ENCODE results near the gene DAPK2. TPM values are rescaled to one million over a fixed set of nuclear protein-coding genes. Genes with fewer than 3 reads are reported as not detected.
"Not testable (repeated sequence)": the region's sequence is repeated elsewhere in the genome, so short reads cannot be mapped to it uniquely, and the experiment has no call there.

DAPK2 gene
- total RNA-seq, 1 donor from 2014 or later, result 2.4 TPM

DNA sequence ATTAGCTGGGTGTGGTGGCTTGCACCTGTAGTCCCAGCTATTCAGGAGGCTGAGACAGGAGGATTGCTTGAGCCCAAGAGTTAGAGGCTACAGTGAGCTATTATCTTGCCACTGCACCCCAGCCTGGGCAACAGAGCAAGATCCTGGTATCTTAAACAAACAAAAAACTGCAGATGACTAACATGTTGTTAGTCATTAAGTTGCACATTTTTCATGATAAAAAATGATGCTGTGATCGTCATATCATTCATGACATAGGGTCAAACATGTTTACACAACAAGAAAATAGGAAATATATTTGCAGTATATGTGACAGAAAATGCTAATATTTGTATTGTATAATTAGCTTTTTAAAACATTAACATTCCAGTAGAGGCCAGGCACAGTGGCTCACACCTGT, 20.2 kb upstream of the DAPK2 start:
- Histone ChIP-seq H3K4me1 (no peaks in the 10 kb centered on the region), H3K27ac (no peak overlapping the region), H3K27me3 (no peaks in the 10 kb centered on the region), H3K9me3 (no peaks in the 10 kb centered on the region), H3K36me3 (no peaks in the 10 kb centered on the region), H3K4me3 (no peak overlapping the region)
- TF ChIP-seq, protein P1, sequence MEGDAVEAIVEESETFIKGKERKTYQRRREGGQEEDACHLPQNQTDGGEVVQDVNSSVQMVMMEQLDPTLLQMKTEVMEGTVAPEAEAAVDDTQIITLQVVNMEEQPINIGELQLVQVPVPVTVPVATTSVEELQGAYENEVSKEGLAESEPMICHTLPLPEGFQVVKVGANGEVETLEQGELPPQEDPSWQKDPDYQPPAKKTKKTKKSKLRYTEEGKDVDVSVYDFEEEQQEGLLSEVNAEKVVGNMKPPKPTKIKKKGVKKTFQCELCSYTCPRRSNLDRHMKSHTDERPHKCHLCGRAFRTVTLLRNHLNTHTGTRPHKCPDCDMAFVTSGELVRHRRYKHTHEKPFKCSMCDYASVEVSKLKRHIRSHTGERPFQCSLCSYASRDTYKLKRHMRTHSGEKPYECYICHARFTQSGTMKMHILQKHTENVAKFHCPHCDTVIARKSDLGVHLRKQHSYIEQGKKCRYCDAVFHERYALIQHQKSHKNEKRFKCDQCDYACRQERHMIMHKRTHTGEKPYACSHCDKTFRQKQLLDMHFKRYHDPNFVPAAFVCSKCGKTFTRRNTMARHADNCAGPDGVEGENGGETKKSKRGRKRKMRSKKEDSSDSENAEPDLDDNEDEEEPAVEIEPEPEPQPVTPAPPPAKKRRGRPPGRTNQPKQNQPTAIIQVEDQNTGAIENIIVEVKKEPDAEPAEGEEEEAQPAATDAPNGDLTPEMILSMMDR (IDR thresholded peaks at IDR 0.05), result no peak
- no peak for DNase-seq (ENCODE audit: low spot score in 2 of 2)
- intact Hi-C loops (cut with DNase I), result loop anchor here (5.0 to 10.0 kb wide), 2 partner anchors 454 to 602 kb away; no protein-coding TSS in a partner anchor

DNA sequence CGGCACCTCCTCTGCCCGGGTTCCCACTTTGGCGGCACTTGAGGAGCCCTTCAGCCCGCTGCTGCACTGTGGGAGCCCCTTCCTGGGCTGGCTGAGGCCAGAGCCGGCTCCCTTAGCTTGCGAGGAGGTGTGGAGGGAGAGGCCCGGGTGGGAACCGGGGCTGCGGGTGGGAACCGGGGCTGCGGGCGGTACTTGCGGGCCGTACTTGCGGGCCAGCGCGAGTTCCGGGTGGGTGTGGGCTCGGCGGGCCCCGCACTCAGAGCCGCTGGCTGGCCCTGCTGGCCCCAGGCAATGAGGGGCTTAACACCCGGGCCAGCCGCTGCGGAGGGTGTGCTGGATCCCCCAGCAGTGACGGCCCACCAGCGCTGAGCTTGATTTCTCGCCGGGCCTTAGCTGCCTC, 14.4 kb upstream of the DAPK2 start:
- no peaks in the 10 kb centered on the region for H3K9me3 ChIP-seq
- no peaks in the 10 kb centered on the region for H3K27me3 ChIP-seq
- H3K36me3 ChIP-seq, result no peaks in the 10 kb centered on the region
- TF ChIP-seq, protein P1 (IDR thresholded peaks at IDR 0.05), result no peak
- H3K4me1 ChIP-seq, result no peaks in the 10 kb centered on the region
- H3K27ac ChIP-seq, result no peak overlapping the region
- H3K4me3 ChIP-seq, result no peak overlapping the region
- DNase-seq (ENCODE audit: low spot score in 2 of 2), result no peak
- intact Hi-C loops (cut with DNase I), result loop anchor here (10.0 kb wide), 1 partner anchor 596 kb away; no protein-coding TSS in a partner anchor

DNA sequence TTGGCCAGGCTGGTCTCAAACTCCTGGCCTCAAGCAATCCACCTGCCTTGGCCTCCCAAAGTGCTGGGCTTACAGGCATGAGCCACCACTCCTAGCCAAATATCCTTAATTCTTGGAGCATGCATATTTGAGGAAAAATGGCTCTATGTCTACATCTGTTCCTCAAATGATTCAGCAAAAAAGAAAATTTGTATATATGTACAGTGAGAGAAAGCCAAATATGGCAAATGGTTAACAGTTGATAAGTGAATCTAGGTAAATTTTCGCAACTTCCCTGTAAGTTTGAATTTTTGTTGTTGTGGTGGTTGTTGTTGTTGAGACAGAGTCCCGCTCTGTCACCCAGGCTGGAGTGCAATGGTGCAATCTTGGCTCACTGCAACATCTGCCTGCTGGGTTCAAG, 12.8 kb upstream of the DAPK2 start:
- H3K36me3 ChIP-seq; H3K27ac ChIP-seq; H3K4me3 ChIP-seq; H3K4me1 ChIP-seq; intact Hi-C loops (cut with DNase I); DNase-seq (ENCODE audit: low spot score in 2 of 2); H3K9me3 ChIP-seq; H3K27me3 ChIP-seq: not testable (repeated sequence)

DNA sequence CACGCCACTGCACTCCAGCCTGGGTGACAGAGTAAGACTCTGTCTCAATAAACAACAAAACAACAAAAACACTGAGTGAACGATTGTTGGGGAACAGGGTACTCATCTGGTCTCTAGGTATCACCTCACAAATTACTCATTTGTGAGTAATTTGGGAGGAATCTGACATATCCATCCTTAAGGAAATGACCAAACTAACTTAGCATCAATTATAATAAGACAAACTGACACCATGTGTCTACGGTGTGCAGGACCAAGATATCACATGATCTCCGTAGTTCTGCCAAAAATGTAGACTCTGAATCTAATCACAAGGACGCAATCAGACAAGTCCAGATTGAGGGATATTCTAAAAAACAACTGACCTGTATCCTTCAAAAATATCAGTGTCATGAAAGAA, 12.0 kb upstream of the DAPK2 start:
- TF ChIP-seq, protein P1 (IDR thresholded peaks at IDR 0.05), result no peak
- Histone ChIP-seq H3K4me3 (no peak overlapping the region), H3K9me3 (no peaks in the 10 kb centered on the region), H3K27me3 (no peaks in the 10 kb centered on the region), H3K4me1 (no peaks in the 10 kb centered on the region), H3K27ac (no peak overlapping the region), H3K36me3 (no peaks in the 10 kb centered on the region)
- intact Hi-C loops (cut with DNase I), result no loop called here
- DNase-seq (ENCODE audit: low spot score in 2 of 2), result no peak

DNA sequence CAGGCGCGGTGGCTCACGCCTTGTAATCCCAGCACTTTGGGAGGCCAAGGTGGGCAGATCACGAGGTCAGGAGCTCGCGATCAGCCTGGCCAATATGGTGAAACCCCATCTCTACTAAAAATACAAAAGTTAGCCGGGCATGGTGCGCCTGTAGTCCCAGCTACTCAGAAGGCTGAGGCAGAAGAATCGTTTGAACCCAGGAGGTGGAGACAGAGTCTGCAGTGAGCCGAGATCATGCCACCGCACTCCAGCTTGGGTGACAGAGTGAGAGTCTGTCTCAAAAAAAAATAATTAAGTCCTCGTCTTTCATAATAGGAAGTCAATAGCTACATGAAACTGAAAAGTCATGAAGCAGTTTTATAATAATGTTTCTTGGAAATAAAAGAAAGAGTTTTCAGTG, 7.4 kb upstream of the DAPK2 start:
- intact Hi-C loops (cut with DNase I), result not testable (repeated sequence)

DNA sequence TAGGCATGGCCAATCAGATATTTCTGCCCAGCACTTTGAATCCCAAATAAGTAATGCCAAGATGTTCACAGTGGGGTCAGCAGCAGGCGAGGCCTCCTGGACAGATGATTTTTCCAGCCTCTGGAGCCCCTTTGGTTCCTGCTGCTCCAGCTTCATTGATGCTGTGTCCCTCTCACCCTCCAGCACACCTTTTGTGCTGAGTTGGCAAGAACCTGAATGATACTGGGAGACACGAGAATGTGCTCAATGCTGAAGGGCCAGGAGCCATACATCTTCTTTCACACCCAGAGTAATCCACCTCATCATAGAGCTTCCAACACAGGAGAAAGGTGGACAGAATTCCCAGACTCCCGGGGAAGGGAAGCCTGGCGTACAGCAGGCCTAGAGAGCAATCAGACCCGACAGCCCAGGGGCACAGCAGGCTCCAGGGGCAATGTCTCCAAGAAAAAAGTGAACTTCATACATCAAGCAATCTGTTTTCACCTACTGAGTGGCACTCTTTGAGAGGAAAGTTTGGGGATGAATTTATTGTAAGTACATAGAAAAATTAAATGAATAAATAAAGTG, 6.7 kb upstream of the DAPK2 start:
- DNase-seq (ENCODE audit: low spot score in 2 of 2), result no peak
- H3K27ac ChIP-seq, result no peak overlapping the region
- H3K9me3 ChIP-seq, result no peaks in the 10 kb centered on the region
- no peaks in the 10 kb centered on the region for H3K4me1 ChIP-seq
- intact Hi-C loops (cut with DNase I), result no loop called here
- H3K4me3 ChIP-seq, result no peak overlapping the region
- H3K27me3 ChIP-seq, result no peaks in the 10 kb centered on the region
- TF ChIP-seq, protein P1 (IDR thresholded peaks at IDR 0.05), result no peak
- no peaks in the 10 kb centered on the region for H3K36me3 ChIP-seq

More for the DNA sequence above, 7.4 kb upstream of the DAPK2 start:
- H3K36me3 ChIP-seq; H3K27me3 ChIP-seq; H3K4me3 ChIP-seq; H3K27ac ChIP-seq; H3K9me3 ChIP-seq; DNase-seq (ENCODE audit: low spot score in 2 of 2); H3K4me1 ChIP-seq: not testable (repeated sequence)

All from ascending aorta (tissue), 2 donors.